Measurements from ENCODE around the gene CRISPLD2. TPM values are rescaled to one million over a fixed set of nuclear protein-coding genes. Genes with fewer than 3 reads are reported as not detected.

Gene CRISPLD2
- total RNA-seq, 2 experiments from 2014 or later, result 0.47 to 0.99 TPM

- CTCF ChIA-PET (ENCODE audit: unreplicated experiment), result interaction anchor here (0.6 kb wide), 1 partner anchor 76 kb away, joined by 3 read pairs; no protein-coding TSS in a partner anchor
- DNase-seq (ENCODE audit: low spot score), result no peak
- POLR2A ChIA-PET, result interaction anchor here (0.7 kb wide), 2 partner anchors 79 to 632 kb away, joined by 3 to 5 read pairs; no protein-coding TSS in a partner anchor
- H3K4me2 ChIP-seq (ENCODE audit: low read length), result no peak overlapping the region
- H2AFZ ChIP-seq (ENCODE audit: low read length), result no peak overlapping the region
- no peaks in the 10 kb centered on the region for H3K4me1 ChIP-seq (ENCODE audit: insufficient read depth, low read length, poor library complexity, severe bottlenecking)
- no peaks in the 10 kb centered on the region for H4K20me1 ChIP-seq (ENCODE audit: insufficient read depth, low read length)
- H3K27ac ChIP-seq (ENCODE audit: low read depth, low read length, poor library complexity, severe bottlenecking), result no peak overlapping the region
- intact Hi-C loops (cut with micrococcal nuclease; ENCODE audit: unreplicated experiment), result no loop called here
- no peak overlapping the region for H3K4me3 ChIP-seq (ENCODE audit: low read depth, low read length, poor library complexity, severe bottlenecking)
- no peaks in the 10 kb centered on the region for H3K9me3 ChIP-seq (ENCODE audit: low read length)
- TF ChIP-seq CTCF (conservative IDR thresholded peaks at IDR 0.05; ENCODE audit: low read length) (no peak), EZH2phosphoT487 (IDR thresholded peaks at IDR 0.05; ENCODE audit: borderline replicate concordance, low read depth, low read length) (no peak)
- BruUV-seq (replicated peaks), result no TSS peak
- no peaks in the 10 kb centered on the region for H3K9me2 ChIP-seq (ENCODE audit: insufficient read depth, low read length)
- no peaks in the 10 kb centered on the region for H3K79me2 ChIP-seq (ENCODE audit: insufficient read depth, low read depth, low read length)
- H3K36me3 ChIP-seq (ENCODE audit: insufficient read depth, low read length), result no peaks in the 10 kb centered on the region
Measured at GRCh38 chr16:84827131-84827574, 7.4 kb downstream of the CRISPLD2 start.

GRCh38 chr16:84827897-84828296 lies 8.1 kb downstream of the CRISPLD2 start:
- H3K4me3 ChIP-seq (ENCODE audit: low read depth, low read length, poor library complexity, severe bottlenecking), result no peak overlapping the region
- no peak overlapping the region for H3K27ac ChIP-seq (ENCODE audit: low read depth, low read length, poor library complexity, severe bottlenecking)
- no peak for DNase-seq (ENCODE audit: low spot score)
- intact Hi-C loops (cut with micrococcal nuclease; ENCODE audit: unreplicated experiment), result no loop called here
- H3K9me3 ChIP-seq (ENCODE audit: low read length), result no peaks in the 10 kb centered on the region
- no peaks in the 10 kb centered on the region for H3K79me2 ChIP-seq (ENCODE audit: insufficient read depth, low read depth, low read length)
- no peak overlapping the region for H2AFZ ChIP-seq (ENCODE audit: low read length)
- H3K4me1 ChIP-seq (ENCODE audit: insufficient read depth, low read length, poor library complexity, severe bottlenecking), result no peaks in the 10 kb centered on the region
- no peaks in the 10 kb centered on the region for H4K20me1 ChIP-seq (ENCODE audit: insufficient read depth, low read length)
- H3K36me3 ChIP-seq (ENCODE audit: insufficient read depth, low read length), result no peaks in the 10 kb centered on the region
- TF ChIP-seq EZH2phosphoT487 (IDR thresholded peaks at IDR 0.05; ENCODE audit: borderline replicate concordance, low read depth, low read length) (no peak), CTCF (conservative IDR thresholded peaks at IDR 0.05; ENCODE audit: low read length) (no peak)
- ChIA-PET CTCF (ENCODE audit: unreplicated experiment) (no interaction called here), POLR2A (interaction anchor here (0.7 kb wide), 2 partner anchors 80 to 633 kb away, joined by 3 to 5 read pairs; no protein-coding TSS in a partner anchor)
- BruUV-seq (replicated peaks), result no TSS peak
- H3K4me2 ChIP-seq (ENCODE audit: low read length), result no peak overlapping the region
- no peaks in the 10 kb centered on the region for H3K9me2 ChIP-seq (ENCODE audit: insufficient read depth, low read length)

GRCh38 chr16:84828322-84828721 lies 8.5 kb downstream of the CRISPLD2 start:
- CTCF ChIA-PET (ENCODE audit: unreplicated experiment), result no interaction called here
- Histone ChIP-seq H3K9me3 (ENCODE audit: low read length) (no peaks in the 10 kb centered on the region), H3K4me1 (ENCODE audit: insufficient read depth, low read length, poor library complexity, severe bottlenecking) (no peaks in the 10 kb centered on the region), H3K79me2 (ENCODE audit: insufficient read depth, low read depth, low read length) (no peaks in the 10 kb centered on the region), H3K4me2 (ENCODE audit: low read length) (no peak overlapping the region), H3K4me3 (ENCODE audit: low read depth, low read length, poor library complexity, severe bottlenecking) (no peak overlapping the region), H3K36me3 (ENCODE audit: insufficient read depth, low read length) (no peaks in the 10 kb centered on the region), H2AFZ (ENCODE audit: low read length) (no peak overlapping the region), H3K9me2 (ENCODE audit: insufficient read depth, low read length) (no peaks in the 10 kb centered on the region), H3K27ac (ENCODE audit: low read depth, low read length, poor library complexity, severe bottlenecking) (no peak overlapping the region), H4K20me1 (ENCODE audit: insufficient read depth, low read length) (no peaks in the 10 kb centered on the region)
- no peak for TF ChIP-seq CTCF (conservative IDR thresholded peaks at IDR 0.05; ENCODE audit: low read length)
- no peak for TF ChIP-seq EZH2phosphoT487 (IDR thresholded peaks at IDR 0.05; ENCODE audit: borderline replicate concordance, low read depth, low read length)
- no peak for DNase-seq (ENCODE audit: low spot score)
- intact Hi-C loops (cut with micrococcal nuclease; ENCODE audit: unreplicated experiment), result no loop called here
- no TSS peak for BruUV-seq (replicated peaks)
- POLR2A ChIA-PET, result no interaction called here

All from OCI-LY7 (cell line).